Measurements from ENCODE around the gene ANK2.

DNA sequence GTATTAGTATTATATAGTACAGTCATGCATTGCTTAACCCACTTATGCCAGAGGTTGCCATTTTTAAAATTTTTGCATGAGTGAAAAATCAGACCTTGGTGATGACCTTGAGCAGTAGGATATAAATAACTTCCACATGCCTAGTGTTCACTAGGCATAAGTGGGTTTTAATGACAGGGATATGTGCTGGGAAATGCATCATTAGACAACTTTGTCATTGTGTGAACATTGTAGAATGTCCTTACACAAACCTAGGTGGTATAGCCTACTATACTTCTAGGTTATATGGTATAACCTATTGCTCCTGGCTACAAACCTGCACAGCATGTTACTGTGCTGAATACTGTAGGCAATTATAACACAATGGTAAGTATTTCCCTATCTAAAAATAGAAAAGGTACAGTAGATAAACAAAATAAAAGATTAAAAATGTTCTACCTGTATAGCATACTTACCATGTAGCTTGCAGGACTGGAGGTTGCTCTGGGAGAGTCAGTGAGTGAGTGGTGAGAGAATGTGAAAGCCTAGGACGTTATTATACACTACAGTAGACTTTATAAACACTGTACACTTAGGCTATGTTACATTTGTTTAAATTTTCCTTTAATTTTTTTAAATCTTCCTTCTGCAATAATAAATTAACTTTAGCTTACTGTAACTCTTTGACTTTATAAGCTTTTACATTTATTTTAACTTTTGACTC lies 326.7 kb downstream of the ANK2 start:
- TF ChIP-seq, protein P1, sequence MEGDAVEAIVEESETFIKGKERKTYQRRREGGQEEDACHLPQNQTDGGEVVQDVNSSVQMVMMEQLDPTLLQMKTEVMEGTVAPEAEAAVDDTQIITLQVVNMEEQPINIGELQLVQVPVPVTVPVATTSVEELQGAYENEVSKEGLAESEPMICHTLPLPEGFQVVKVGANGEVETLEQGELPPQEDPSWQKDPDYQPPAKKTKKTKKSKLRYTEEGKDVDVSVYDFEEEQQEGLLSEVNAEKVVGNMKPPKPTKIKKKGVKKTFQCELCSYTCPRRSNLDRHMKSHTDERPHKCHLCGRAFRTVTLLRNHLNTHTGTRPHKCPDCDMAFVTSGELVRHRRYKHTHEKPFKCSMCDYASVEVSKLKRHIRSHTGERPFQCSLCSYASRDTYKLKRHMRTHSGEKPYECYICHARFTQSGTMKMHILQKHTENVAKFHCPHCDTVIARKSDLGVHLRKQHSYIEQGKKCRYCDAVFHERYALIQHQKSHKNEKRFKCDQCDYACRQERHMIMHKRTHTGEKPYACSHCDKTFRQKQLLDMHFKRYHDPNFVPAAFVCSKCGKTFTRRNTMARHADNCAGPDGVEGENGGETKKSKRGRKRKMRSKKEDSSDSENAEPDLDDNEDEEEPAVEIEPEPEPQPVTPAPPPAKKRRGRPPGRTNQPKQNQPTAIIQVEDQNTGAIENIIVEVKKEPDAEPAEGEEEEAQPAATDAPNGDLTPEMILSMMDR (IDR thresholded peaks at IDR 0.05; ENCODE audit: low read depth, low read length, missing input control), result no peak
- no peak for TF ChIP-seq SP1 (IDR thresholded peaks at IDR 0.05)
- no peak for TF ChIP-seq FOXA1 (IDR thresholded peaks at IDR 0.05)
- TF ChIP-seq RAD21 (IDR thresholded peaks at IDR 0.05), result no peak
- TF ChIP-seq, protein P2, sequence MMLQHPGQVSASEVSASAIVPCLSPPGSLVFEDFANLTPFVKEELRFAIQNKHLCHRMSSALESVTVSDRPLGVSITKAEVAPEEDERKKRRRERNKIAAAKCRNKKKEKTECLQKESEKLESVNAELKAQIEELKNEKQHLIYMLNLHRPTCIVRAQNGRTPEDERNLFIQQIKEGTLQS (IDR thresholded peaks at IDR 0.05), result no peak
- TF ChIP-seq RXRA (IDR thresholded peaks at IDR 0.05), result no peak
- TF ChIP-seq REST (IDR thresholded peaks at IDR 0.05), result no peak
- no peak for TF ChIP-seq ZBTB33 (IDR thresholded peaks at IDR 0.05)
- no peak for TF ChIP-seq YY1 (IDR thresholded peaks at IDR 0.05)
- TF ChIP-seq, protein P3, sequence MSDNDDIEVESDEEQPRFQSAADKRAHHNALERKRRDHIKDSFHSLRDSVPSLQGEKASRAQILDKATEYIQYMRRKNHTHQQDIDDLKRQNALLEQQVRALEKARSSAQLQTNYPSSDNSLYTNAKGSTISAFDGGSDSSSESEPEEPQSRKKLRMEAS (IDR thresholded peaks at IDR 0.05), result no peak
- no peak for TF ChIP-seq TAF1 (conservative IDR thresholded peaks at IDR 0.05)
- TF ChIP-seq GABPA (IDR thresholded peaks at IDR 0.05 in 1 of 2, conservative IDR thresholded peaks at IDR 0.05 in 1 of 2), result no peak

Measured in liver (tissue), 3 donors.